Measurements from ENCODE around the gene RANBP1. TPM values are rescaled to one million over a fixed set of nuclear protein-coding genes. Genes with fewer than 3 reads are reported as not detected.

Gene RANBP1
- polyA plus RNA-seq, 4 donors: 135 to 205 (median 183) TPM

GRCh38 chr22:20165913-20166312 lies 50.0 kb downstream of the RANBP1 start:
- no peak for DNase-seq (ENCODE audit: low read depth in 4 of 4, low spot score in 3 of 4)

- no peak for DNase-seq (ENCODE audit: low read depth in 4 of 4, low spot score in 3 of 4)
These were observed 50.8 kb downstream of the RANBP1 start for GRCh38 chr22:20166703-20167102.

- DNase-seq (ENCODE audit: low read depth in 4 of 4, low spot score in 3 of 4): no peak
These were observed 51.9 kb downstream of the RANBP1 start for GRCh38 chr22:20167643-20168322.

- no peak for DNase-seq (ENCODE audit: low read depth in 4 of 4, low spot score in 3 of 4)
These were observed 53.4 kb downstream of the RANBP1 start for GRCh38 chr22:20169253-20169822.

- DNase-seq (ENCODE audit: low read depth in 4 of 4, low spot score in 3 of 4): no peak
These were observed 54.3 kb downstream of the RANBP1 start for GRCh38 chr22:20170170-20170569.

GRCh38 chr22:20171288-20172140 lies 55.6 kb downstream of the RANBP1 start:
- DNase-seq (ENCODE audit: low read depth in 4 of 4, low spot score in 3 of 4): no peak

GRCh38 chr22:20172141-20172613 lies 56.3 kb downstream of the RANBP1 start:
- DNase-seq (ENCODE audit: low read depth in 4 of 4, low spot score in 3 of 4): no peak

GRCh38 chr22:20173246-20173645 lies 57.3 kb downstream of the RANBP1 start:
- DNase-seq (ENCODE audit: low read depth in 4 of 4, low spot score in 3 of 4): no peak

GRCh38 chr22:20173772-20174171 lies 57.9 kb downstream of the RANBP1 start:
- DNase-seq (ENCODE audit: low read depth in 4 of 4, low spot score in 3 of 4): no peak

GRCh38 chr22:20174785-20175596 lies 59.1 kb downstream of the RANBP1 start:
- no peak for DNase-seq (ENCODE audit: low read depth in 4 of 4, low spot score in 3 of 4)

GRCh38 chr22:20175597-20175900 lies 59.6 kb downstream of the RANBP1 start:
- DNase-seq (ENCODE audit: low read depth in 4 of 4, low spot score in 3 of 4): no peak

- no peak for DNase-seq (ENCODE audit: low read depth in 4 of 4, low spot score in 3 of 4)
These were observed 60.6 kb downstream of the RANBP1 start for GRCh38 chr22:20176421-20177085.

Other genes starting within 250 kb of the RANBP1 start
- gene COMT, start 174.3 kb upstream of the RANBP1 start, polyA plus RNA-seq (ENCODE audit: insufficient read length in 4 of 4): 100 to 1,000 TPM in 1 of 4 donors, 10 to 100 TPM in 3; 47.7 to 143 (median 97.2) TPM
- 10 to 100 TPM; 13.1 to 33.7 (median 20.4) TPM for gene TXNRD2, start 174.3 kb upstream of the RANBP1 start, polyA plus RNA-seq (ENCODE audit: insufficient read length in 4 of 4)
- gene ARVCF, start 99.3 kb upstream of the RANBP1 start, polyA plus RNA-seq (ENCODE audit: insufficient read length in 4 of 4): 10 to 100 TPM; 17.5 to 32.5 (median 18.8) TPM
- gene TANGO2, start 95.0 kb upstream of the RANBP1 start, polyA plus RNA-seq (ENCODE audit: insufficient read length in 4 of 4): 10 to 100 TPM in 3 of 4 donors, 1 to 10 TPM in 1; 8.9 to 14.6 (median 11.4) TPM
- 10 to 100 TPM; 29.6 to 62.1 (median 44.5) TPM for gene DGCR8, start 35.9 kb upstream of the RANBP1 start, polyA plus RNA-seq (ENCODE audit: insufficient read length in 4 of 4)
- 10 to 100 TPM; 38.5 to 65.0 (median 42.5) TPM for gene TRMT2A, start 1.1 kb downstream of the RANBP1 start, polyA plus RNA-seq (ENCODE audit: insufficient read length in 4 of 4)
- gene ZDHHC8, start 15.7 kb downstream of the RANBP1 start, polyA plus RNA-seq (ENCODE audit: insufficient read length in 4 of 4): 10 to 100 TPM; 32.9 to 63.5 (median 43.9) TPM
- gene CCDC188, start 35.0 kb downstream of the RANBP1 start, polyA plus RNA-seq (ENCODE audit: insufficient read length in 4 of 4): 1 to 10 TPM in 3 of 4 donors, under 1 TPM in 1; 0.34 to 2.3 (median 1.4) TPM
- 10 to 100 TPM in 1 of 4 donors, 1 to 10 TPM in 3; 4.5 to 18.0 (median 7.2) TPM for gene RTN4R, start 152.2 kb downstream of the RANBP1 start, polyA plus RNA-seq (ENCODE audit: insufficient read length in 4 of 4)
- gene DGCR6L, start 204.0 kb downstream of the RANBP1 start, polyA plus RNA-seq (ENCODE audit: insufficient read length in 4 of 4): 10 to 100 TPM; 41.8 to 61.4 (median 45.7) TPM